WERI-Rb-1 (cell line): ENCODE measurements around the gene CENPP.
A peak's percentile ranks its signal among the peaks of the same experiment; 100 is the strongest.

ENCODE experiments used
- DNase-seq: peaks from one replicate; pipeline ENCODE4 v3.0.0-alpha.2; 2020
- H3K27ac ChIP-seq: fragments of 250-450 bp; sonication (Bioruptor Pico); 2 replicates; pipeline ENCODE4 v1.5.1; 2020; ENCODE audit warnings: mild to moderate bottlenecking, moderate library complexity
- H3K27me3 ChIP-seq: fragments of 250-450 bp; sonication (Bioruptor Pico); 2 replicates; pipeline ENCODE4 v1.5.1; 2021; ENCODE audit warnings: mild to moderate bottlenecking, low read depth, moderate library complexity; ENCODE audit not compliant: insufficient read depth, severe bottlenecking
- H3K36me3 ChIP-seq: fragments of 250-450 bp; sonication (Bioruptor Pico); 2 replicates; pipeline ENCODE4 v1.5.1; 2020; ENCODE audit warnings: mild to moderate bottlenecking, moderate library complexity
- H3K4me3 ChIP-seq: 2 replicates; pipeline ENCODE4 v1.5.1; 2011; ENCODE audit warnings: low read depth, mild to moderate bottlenecking, control low read depth, low read length
- H3K9me3 ChIP-seq: fragments of 250-450 bp; sonication (Bioruptor Pico); 2 replicates; pipeline ENCODE4 v1.5.1; 2021; ENCODE audit warnings: mild to moderate bottlenecking, moderate library complexity; ENCODE audit not compliant: severe bottlenecking
- TF ChIP-seq, protein P1 (sequence below): IDR thresholded peaks from 2 replicates; pipeline ENCODE4 v1.5.1; 2011; ENCODE audit warnings: low read depth, mild to moderate bottlenecking, control low read depth, inconsistent platforms, low read length

The CENPP gene

GRCh38 chr9:92483627-92484545, 158.1 kb downstream of the CENPP start:
- H3K4me3 ChIP-seq = no peak overlapping the region
- no peaks in the 10 kb centered on the region for H3K27me3 ChIP-seq
- H3K9me3 ChIP-seq = no peaks in the 10 kb centered on the region
- H3K27ac ChIP-seq = no peak overlapping the region
- DNase-seq = no peak
- H3K36me3 ChIP-seq = no peaks in the 10 kb centered on the region
- TF ChIP-seq, protein P1, sequence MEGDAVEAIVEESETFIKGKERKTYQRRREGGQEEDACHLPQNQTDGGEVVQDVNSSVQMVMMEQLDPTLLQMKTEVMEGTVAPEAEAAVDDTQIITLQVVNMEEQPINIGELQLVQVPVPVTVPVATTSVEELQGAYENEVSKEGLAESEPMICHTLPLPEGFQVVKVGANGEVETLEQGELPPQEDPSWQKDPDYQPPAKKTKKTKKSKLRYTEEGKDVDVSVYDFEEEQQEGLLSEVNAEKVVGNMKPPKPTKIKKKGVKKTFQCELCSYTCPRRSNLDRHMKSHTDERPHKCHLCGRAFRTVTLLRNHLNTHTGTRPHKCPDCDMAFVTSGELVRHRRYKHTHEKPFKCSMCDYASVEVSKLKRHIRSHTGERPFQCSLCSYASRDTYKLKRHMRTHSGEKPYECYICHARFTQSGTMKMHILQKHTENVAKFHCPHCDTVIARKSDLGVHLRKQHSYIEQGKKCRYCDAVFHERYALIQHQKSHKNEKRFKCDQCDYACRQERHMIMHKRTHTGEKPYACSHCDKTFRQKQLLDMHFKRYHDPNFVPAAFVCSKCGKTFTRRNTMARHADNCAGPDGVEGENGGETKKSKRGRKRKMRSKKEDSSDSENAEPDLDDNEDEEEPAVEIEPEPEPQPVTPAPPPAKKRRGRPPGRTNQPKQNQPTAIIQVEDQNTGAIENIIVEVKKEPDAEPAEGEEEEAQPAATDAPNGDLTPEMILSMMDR = no peak

GRCh38 chr9:92484563-92484962, 158.8 kb downstream of the CENPP start:
- Histone ChIP-seq H3K36me3 (no peaks in the 10 kb centered on the region), H3K27me3 (no peaks in the 10 kb centered on the region), H3K9me3 (no peaks in the 10 kb centered on the region), H3K4me3 (no peak overlapping the region), H3K27ac (no peak overlapping the region)
- no peak for DNase-seq
- TF ChIP-seq, protein P1 = no peak

- Histone ChIP-seq H3K27me3 (no peaks in the 10 kb centered on the region), H3K36me3 (no peaks in the 10 kb centered on the region), H3K27ac (no peak overlapping the region), H3K9me3 (no peaks in the 10 kb centered on the region), H3K4me3 (no peak overlapping the region)
- no peak for DNase-seq
- TF ChIP-seq, protein P1 = no peak
These were observed 160.6 kb downstream of the CENPP start for GRCh38 chr9:92486371-92486770.

- TF ChIP-seq, protein P1 = no peak
- H3K9me3 ChIP-seq = no peaks in the 10 kb centered on the region
- no peak for DNase-seq
- no peaks in the 10 kb centered on the region for H3K27me3 ChIP-seq
- H3K27ac ChIP-seq = no peak overlapping the region
- no peaks in the 10 kb centered on the region for H3K36me3 ChIP-seq
- no peak overlapping the region for H3K4me3 ChIP-seq
These were observed 163.2 kb downstream of the CENPP start for GRCh38 chr9:92488681-92489550.

DNA sequence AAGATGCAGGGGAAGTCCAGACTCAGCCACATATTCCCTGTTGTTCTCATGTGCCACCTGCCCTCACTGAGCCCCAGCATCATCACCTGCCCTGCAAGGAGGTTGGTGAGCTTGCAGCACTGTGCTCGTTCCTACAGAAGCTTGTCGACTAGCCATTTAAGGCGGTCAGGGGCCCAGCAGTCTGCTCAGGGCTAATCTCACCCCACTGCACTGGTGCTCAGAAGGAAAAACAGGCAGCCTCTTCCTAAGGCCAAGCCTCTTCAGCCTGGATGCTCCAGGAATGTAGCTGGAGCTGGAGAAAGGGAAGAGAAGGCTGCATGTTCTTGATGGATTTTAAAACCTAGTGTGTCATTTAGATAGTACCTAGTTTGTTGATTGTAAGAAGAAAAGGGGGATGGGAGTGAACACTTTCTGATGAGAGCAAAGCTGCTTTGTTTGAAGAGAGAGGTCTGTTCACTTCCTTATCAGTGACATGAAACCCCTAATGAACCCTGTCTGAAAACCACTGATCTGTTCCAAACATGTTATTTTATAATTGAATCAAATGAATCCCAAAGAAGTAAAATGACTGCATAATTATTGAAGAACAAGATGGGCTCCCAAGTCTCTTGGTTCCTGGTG, 167.1 kb downstream of the CENPP start:
- Histone ChIP-seq H3K36me3 (no peaks in the 10 kb centered on the region), H3K27me3 (no peaks in the 10 kb centered on the region), H3K27ac (peak overlapping the region; percentile 23), H3K9me3 (no peaks in the 10 kb centered on the region), H3K4me3 (no peak overlapping the region)
- DNase-seq = peak; percentile 61
- TF ChIP-seq, protein P1 = no peak
